ENCODE measurements around the gene SGSM1. TPM values are rescaled to one million over a fixed set of nuclear protein-coding genes. Genes with fewer than 3 reads are reported as not detected.

SGSM1 gene
- total RNA-seq, 4 donors from 2014 or later = 4.2 to 6.7 (median 5.6) TPM

DNA sequence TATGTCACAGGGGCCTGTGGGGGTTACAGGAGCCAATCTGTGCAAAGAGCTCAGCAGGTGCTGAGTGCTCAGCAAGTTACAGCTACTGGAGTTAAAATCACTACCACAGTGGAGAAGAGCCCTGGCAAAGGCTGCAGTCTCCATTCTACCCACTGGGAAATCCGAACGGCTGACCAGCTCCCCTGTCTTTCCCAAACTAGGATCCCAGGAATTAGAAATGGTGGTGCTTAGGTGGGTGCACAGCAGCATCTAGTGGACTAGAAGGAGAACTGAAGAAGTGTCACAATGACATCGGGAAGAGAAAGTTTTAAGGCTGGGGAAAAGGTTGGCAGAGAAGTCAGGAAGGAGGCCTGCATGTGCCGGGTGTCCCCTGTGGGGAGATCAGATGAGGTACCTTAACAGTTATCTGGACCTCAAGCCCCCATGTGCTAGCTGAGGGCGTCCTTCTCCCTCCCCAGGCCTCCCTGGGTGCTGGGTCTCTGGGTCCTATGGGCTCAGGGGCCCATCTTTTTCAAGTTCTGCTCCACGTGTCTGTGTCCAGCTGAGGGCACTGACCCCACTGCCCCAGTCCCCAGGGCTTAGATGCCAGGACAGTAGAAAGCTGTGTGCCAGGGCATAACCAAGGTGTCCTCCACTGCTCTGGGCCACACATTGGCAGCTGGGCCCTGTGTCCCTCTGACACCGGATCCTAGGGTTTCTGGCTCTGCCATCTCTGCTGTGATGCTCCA is 33.4 kb upstream of the SGSM1 start:
- Histone ChIP-seq H3K27me3 (no peaks in the 10 kb centered on the region), H3K4me3 (replicated peaks in 1 of 3) (no peak overlapping the region), H3K27ac (no peak overlapping the region), H3K9me3 (no peaks in the 10 kb centered on the region), H3K4me1 (no peaks in the 10 kb centered on the region), H3K36me3 (no peaks in the 10 kb centered on the region)
- TF ChIP-seq, protein P1, sequence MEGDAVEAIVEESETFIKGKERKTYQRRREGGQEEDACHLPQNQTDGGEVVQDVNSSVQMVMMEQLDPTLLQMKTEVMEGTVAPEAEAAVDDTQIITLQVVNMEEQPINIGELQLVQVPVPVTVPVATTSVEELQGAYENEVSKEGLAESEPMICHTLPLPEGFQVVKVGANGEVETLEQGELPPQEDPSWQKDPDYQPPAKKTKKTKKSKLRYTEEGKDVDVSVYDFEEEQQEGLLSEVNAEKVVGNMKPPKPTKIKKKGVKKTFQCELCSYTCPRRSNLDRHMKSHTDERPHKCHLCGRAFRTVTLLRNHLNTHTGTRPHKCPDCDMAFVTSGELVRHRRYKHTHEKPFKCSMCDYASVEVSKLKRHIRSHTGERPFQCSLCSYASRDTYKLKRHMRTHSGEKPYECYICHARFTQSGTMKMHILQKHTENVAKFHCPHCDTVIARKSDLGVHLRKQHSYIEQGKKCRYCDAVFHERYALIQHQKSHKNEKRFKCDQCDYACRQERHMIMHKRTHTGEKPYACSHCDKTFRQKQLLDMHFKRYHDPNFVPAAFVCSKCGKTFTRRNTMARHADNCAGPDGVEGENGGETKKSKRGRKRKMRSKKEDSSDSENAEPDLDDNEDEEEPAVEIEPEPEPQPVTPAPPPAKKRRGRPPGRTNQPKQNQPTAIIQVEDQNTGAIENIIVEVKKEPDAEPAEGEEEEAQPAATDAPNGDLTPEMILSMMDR (IDR thresholded peaks at IDR 0.05) = peak in 3 of 6 experiments; percentile 12 to 46 (median 42)
- no peak for TF ChIP-seq POLR2A (IDR thresholded peaks at IDR 0.05)
- 33 to 60% methylated on average over 7 of the region's 7 CpGs for WGBS, 2 donors
- intact Hi-C loops (cut with DNase I) = no loop called here
- DNase-seq = peak in 1 of 2 donors; percentile 3

DNA sequence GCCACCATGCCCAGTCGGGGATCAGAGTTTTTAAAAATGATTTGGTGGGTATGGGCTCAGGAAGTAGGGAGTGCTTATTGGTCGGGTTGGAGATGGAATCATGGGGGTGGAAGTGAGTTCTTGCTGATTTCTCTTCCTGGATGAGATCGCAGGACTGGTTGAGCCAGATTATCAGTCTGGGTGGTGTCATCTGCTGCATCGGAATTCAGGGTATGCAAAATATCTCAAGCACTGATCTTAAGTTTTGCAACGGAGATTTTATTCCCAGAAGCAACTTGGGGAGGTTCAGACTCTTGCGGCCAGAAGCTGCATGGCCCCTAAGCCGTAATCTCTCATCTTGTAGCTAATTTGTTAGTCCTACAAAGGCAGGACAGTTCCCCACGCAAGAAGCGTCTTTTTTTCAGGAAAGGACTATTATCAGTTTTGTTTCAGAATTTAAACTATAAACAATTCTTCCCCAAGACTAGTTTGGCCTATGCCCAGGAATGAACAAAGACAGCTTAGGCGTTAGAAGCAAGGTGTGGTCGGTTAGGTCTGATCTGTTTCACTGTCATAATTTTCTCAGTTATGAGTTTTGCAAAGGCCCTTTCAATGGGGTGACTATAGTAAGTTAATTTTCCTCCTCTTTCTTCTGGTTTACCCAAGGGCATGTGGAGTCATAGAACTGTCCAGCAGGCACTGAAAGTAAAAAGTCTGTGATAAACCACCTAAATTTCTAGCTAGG is 30.1 kb upstream of the SGSM1 start:
- peak in 1 of 2 donors; percentile 3 for DNase-seq
- H3K9me3 ChIP-seq = no peaks in the 10 kb centered on the region
- no peak for TF ChIP-seq POLR2A (IDR thresholded peaks at IDR 0.05)
- TF ChIP-seq, protein P1 (IDR thresholded peaks at IDR 0.05) = no peak
- H3K4me1 ChIP-seq = no peaks in the 10 kb centered on the region
- no peaks in the 10 kb centered on the region for H3K27me3 ChIP-seq
- no peak overlapping the region for H3K27ac ChIP-seq
- H3K4me3 ChIP-seq (replicated peaks in 1 of 3) = no peak overlapping the region
- intact Hi-C loops (cut with DNase I) = no loop called here
- H3K36me3 ChIP-seq = no peaks in the 10 kb centered on the region
- 39 to 50% methylated on average over 11 of the region's 11 CpGs for WGBS, 2 donors

DNA sequence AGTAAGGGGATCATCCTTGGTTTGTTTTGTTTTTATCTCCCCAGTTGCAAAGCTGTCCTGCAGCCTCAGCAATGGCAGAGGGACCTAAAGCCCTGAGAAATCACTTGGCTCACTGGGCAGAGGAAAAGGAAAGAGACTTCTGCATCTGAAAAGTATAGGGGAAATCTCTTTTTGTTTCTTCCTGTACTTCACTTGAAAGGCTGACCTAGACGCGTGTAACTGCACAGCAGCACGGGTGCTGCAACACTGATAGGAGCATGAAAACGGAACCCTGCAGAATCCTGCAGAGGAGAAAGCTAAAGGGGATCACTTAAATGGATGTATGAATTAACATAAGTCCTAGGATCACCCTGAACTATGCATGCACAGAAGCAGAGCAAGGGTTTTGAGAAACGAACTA is 29.5 kb upstream of the SGSM1 start:
- H3K4me3 ChIP-seq (replicated peaks in 1 of 3) = no peak overlapping the region
- no peaks in the 10 kb centered on the region for H3K4me1 ChIP-seq
- no peak overlapping the region for H3K27ac ChIP-seq
- no peaks in the 10 kb centered on the region for H3K9me3 ChIP-seq
- no peak for TF ChIP-seq POLR2A (IDR thresholded peaks at IDR 0.05)
- TF ChIP-seq, protein P1 (IDR thresholded peaks at IDR 0.05) = no peak
- no peaks in the 10 kb centered on the region for H3K27me3 ChIP-seq
- intact Hi-C loops (cut with DNase I) = no loop called here
- DNase-seq = no peak
- 57 to 63% methylated on average over 5 of the region's 5 CpGs for WGBS, 2 donors
- no peaks in the 10 kb centered on the region for H3K36me3 ChIP-seq

DNA sequence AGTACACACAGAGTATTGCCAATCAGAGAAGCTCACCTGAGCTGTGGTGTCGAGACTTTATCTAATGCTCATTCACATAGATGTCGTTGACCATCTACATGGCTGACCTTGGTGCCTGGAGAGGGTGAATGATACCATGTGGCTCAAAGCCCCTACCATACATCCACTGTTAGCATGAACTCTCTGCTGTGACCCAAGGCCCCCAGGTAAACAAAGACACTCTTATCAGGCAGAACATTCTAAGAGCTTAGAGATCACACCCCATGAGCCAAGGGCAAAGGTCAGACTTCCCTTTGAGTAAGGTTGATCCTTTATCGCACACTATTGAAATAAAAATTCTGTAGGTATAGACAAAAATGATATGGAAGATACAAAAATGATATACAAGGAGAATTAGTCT is 16.5 kb upstream of the SGSM1 start:
- Histone ChIP-seq H3K9me3 (no peaks in the 10 kb centered on the region), H3K27me3 (no peaks in the 10 kb centered on the region), H3K4me1 (no peaks in the 10 kb centered on the region), H3K36me3 (no peaks in the 10 kb centered on the region), H3K4me3 (replicated peaks in 1 of 3) (no peak overlapping the region), H3K27ac (no peak overlapping the region)
- TF ChIP-seq, protein P1 (IDR thresholded peaks at IDR 0.05) = no peak
- TF ChIP-seq POLR2A (IDR thresholded peaks at IDR 0.05) = no peak
- intact Hi-C loops (cut with DNase I) = no loop called here
- 77 to 78% methylated on average over 3 of the region's 3 CpGs for WGBS, 2 donors
- no peak for DNase-seq

DNA sequence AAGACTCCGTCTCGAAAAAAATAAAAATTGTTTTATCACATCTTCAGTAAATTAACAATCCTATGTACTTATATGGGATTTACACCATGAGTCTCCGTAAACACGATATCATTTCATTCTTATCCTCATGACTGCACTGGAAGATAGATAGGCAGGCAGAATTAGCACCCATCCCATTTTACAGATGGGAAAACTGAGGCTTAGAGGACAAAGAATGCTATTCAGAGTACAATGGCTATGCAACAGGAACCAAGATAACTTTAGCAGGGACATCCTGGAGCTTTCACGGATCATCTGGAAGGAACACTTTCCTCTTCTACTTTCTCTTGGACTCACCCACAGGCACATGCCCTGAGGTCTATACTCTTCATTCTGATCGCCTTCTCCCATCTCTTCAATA is 14.6 kb upstream of the SGSM1 start:
- TF ChIP-seq POLR2A (IDR thresholded peaks at IDR 0.05) = no peak
- TF ChIP-seq, protein P1 (IDR thresholded peaks at IDR 0.05) = no peak
- intact Hi-C loops (cut with DNase I) = no loop called here
- no peaks in the 10 kb centered on the region for H3K9me3 ChIP-seq

More for the DNA sequence above, 14.6 kb upstream of the SGSM1 start:
- no peak overlapping the region for H3K27ac ChIP-seq
- H3K4me3 ChIP-seq (replicated peaks in 1 of 3) = no peak overlapping the region
- 94 to 95% methylated on average over 6 of the region's 6 CpGs for WGBS, 2 donors
- no peaks in the 10 kb centered on the region for H3K27me3 ChIP-seq
- no peak for DNase-seq
- no peaks in the 10 kb centered on the region for H3K4me1 ChIP-seq
- no peaks in the 10 kb centered on the region for H3K36me3 ChIP-seq
